LNCAP (cell line): ENCODE data around the gene GABBR1.

Source experiments
- CTCF ChIP-seq: fragments of 450-650 bp; IDR thresholded peaks from 2 replicates; pipeline ENCODE4 v1.5.1; 2017; ENCODE audit warnings: mild to moderate bottlenecking

The GABBR1 gene

GRCh38 chr6:29626948-29627754, 5.8 kb downstream of the GABBR1 start:
- no peak for TF ChIP-seq CTCF

GRCh38 chr6:29625337-29625930, 7.5 kb downstream of the GABBR1 start:
- no peak for TF ChIP-seq CTCF

- no peak for TF ChIP-seq CTCF
These were observed 8.4 kb downstream of the GABBR1 start for GRCh38 chr6:29624520-29624961.

GRCh38 chr6:29620630-29621029, 12.4 kb downstream of the GABBR1 start:
- no peak for TF ChIP-seq CTCF

- TF ChIP-seq CTCF = no peak
These were observed 13.3 kb downstream of the GABBR1 start for GRCh38 chr6:29619578-29620160.

GRCh38 chr6:29617782-29618554, 15.0 kb downstream of the GABBR1 start:
- TF ChIP-seq CTCF = no peak

- no peak for TF ChIP-seq CTCF
These were observed 21.6 kb downstream of the GABBR1 start for GRCh38 chr6:29611426-29611825.
